CD14-positive monocyte (primary cell): ENCODE measurements around the gene BPI. TPM values are rescaled to one million over a fixed set of nuclear protein-coding genes. Genes with fewer than 3 reads are reported as not detected.

ENCODE experiments used
- DNase-seq, 3 donors: peaks; one replicate each; pipeline ENCODE4 v3.0.0-alpha.2; 2011 to 2022
- H2AFZ ChIP-seq: 2 replicates; pipeline ENCODE4 v1.6.0; 2012; ENCODE audit warnings: mild to moderate bottlenecking, low read depth, low read length, inconsistent platforms; ENCODE audit not compliant: insufficient read depth, poor library complexity, severe bottlenecking
- H3K27ac ChIP-seq, 2 donors: 1 replicate in 1 of 2; 2 replicates in 1 of 2; pipeline ENCODE4 v1.5.1; 2012 to 2013; ENCODE audit warnings: low read length in 2 of 2, control low read depth in 1 of 2, inconsistent platforms in 1 of 2, low read depth in 1 of 2, mild to moderate bottlenecking in 1 of 2
- H3K27me3 ChIP-seq, 2 donors: one replicate each; pipeline versions ENCODE4 v1.6.0 to v1.6.1; 2011 to 2013; ENCODE audit warnings: low read length in 2 of 2; ENCODE audit not compliant: control insufficient read depth in 2 of 2, insufficient read depth in 2 of 2
- H3K36me3 ChIP-seq, 2 donors: replicated peaks in 1 of 2; 1 replicate in 1 of 2; 2 replicates in 1 of 2; pipeline versions ENCODE4 v1.5.1 to v1.6.1; 2012 to 2013; ENCODE audit warnings: low read length in 2 of 2, control low read depth in 1 of 2, inconsistent platforms in 1 of 2, mild to moderate bottlenecking in 1 of 2; ENCODE audit not compliant: insufficient read depth in 2 of 2, control insufficient read depth in 1 of 2
- H3K4me1 ChIP-seq, 2 donors: 1 replicate in 1 of 2; 2 replicates in 1 of 2; pipeline versions ENCODE4 v1.5.1 to v1.6.1; 2012 to 2013; ENCODE audit warnings: low read length in 2 of 2, control low read depth in 1 of 2, inconsistent platforms in 1 of 2, mild to moderate bottlenecking in 1 of 2, moderate library complexity in 1 of 2; ENCODE audit not compliant: insufficient read depth in 2 of 2, control insufficient read depth in 1 of 2
- H3K4me2 ChIP-seq: replicated peaks from 2 replicates; pipeline ENCODE3; 2012; ENCODE audit warnings: low read length, moderate library complexity, mild to moderate bottlenecking; ENCODE audit not compliant: poor library complexity, severe bottlenecking; ENCODE audit errors: extremely low read depth
- H3K4me3 ChIP-seq, 3 experiments: fragments of 200-600 bp in 1 of 3; sonication (generic) in 1 of 3; replicated peaks in 1 of 3; 1 replicate in 2 of 3; 2 replicates in 1 of 3; pipeline ENCODE4 v1.5.1; 2011 to 2013; ENCODE audit warnings: low read length in 3 of 3, mild to moderate bottlenecking in 3 of 3, control low read depth in 2 of 3, low read depth in 2 of 3, inconsistent platforms in 1 of 3, moderate library complexity in 1 of 3
- H3K79me2 ChIP-seq: 2 replicates; pipeline ENCODE4 v1.6.0; 2012; ENCODE audit warnings: mild to moderate bottlenecking, control low read depth, inconsistent platforms, low read length, moderate library complexity; ENCODE audit not compliant: insufficient read depth
- H3K9ac ChIP-seq: 2 replicates; pipeline ENCODE4 v1.6.0; 2017; ENCODE audit warnings: low read length, mild to moderate bottlenecking; ENCODE audit not compliant: insufficient read depth, poor library complexity, severe bottlenecking
- H3K9me3 ChIP-seq, 2 donors: replicated peaks in 1 of 2; 1 replicate in 1 of 2; 2 replicates in 1 of 2; pipeline versions ENCODE4 v1.5.1 to v1.6.1; 2012 to 2013; ENCODE audit warnings: low read length in 2 of 2, control low read depth in 1 of 2; ENCODE audit not compliant: control insufficient read depth in 1 of 2, insufficient read depth in 1 of 2
- H4K20me1 ChIP-seq: 2 replicates; pipeline ENCODE4 v1.6.0; 2012; ENCODE audit warnings: mild to moderate bottlenecking, low read length, control low read depth, moderate library complexity; ENCODE audit not compliant: insufficient read depth
- H3K27ac Mint-ChIP-seq, 7 donors: one replicate each; pipeline ENCODE4 v1.8.0; 2020; ENCODE audit warnings: mild to moderate bottlenecking in 7 of 7, mixed read lengths in 7 of 7, moderate library complexity in 6 of 7, inconsistent platforms in 2 of 7
- H3K27me3 Mint-ChIP-seq, 3 donors: one replicate each; pipeline ENCODE4 v1.8.0; 2021 to 2022; ENCODE audit warnings: low read depth in 3 of 3, mild to moderate bottlenecking in 3 of 3, mixed read lengths in 3 of 3, moderate library complexity in 3 of 3, inconsistent platforms in 1 of 3
- H3K36me3 Mint-ChIP-seq, 2 donors: one replicate each; pipeline ENCODE4 v1.8.0; 2020; ENCODE audit warnings: mixed read lengths in 2 of 2, inconsistent platforms in 1 of 2, mild to moderate bottlenecking in 1 of 2
- H3K4me1 Mint-ChIP-seq: one replicate; pipeline ENCODE4 v1.8.0; 2020; ENCODE audit warnings: mild to moderate bottlenecking, mixed read lengths
- H3K4me3 Mint-ChIP-seq, 2 donors: one replicate each; pipeline ENCODE4 v1.8.0; 2020; ENCODE audit warnings: mild to moderate bottlenecking in 2 of 2, mixed read lengths in 2 of 2, moderate library complexity in 1 of 2
- H3K9me3 Mint-ChIP-seq, 7 donors: one replicate each; pipeline ENCODE4 v1.8.0; 2020 to 2022; ENCODE audit warnings: mixed read lengths in 7 of 7, mild to moderate bottlenecking in 6 of 7, moderate library complexity in 6 of 7, inconsistent platforms in 2 of 7
- CTCF ChIP-seq: fragments of 200-600 bp; IDR thresholded peaks from one replicate; pipeline ENCODE4 v1.8.0; 2022; ENCODE audit warnings: antibody characterized with exemption, mild to moderate bottlenecking
- WGBS: methylation state at CpG from one replicate; pipeline ENCODE4 v1.1.5; 2013; ENCODE audit warnings: missing lambda C conversion rate; ENCODE audit not compliant: insufficient coverage; 5-methylcytosine and 5-hydroxymethylcytosine counted together
- intact Hi-C, 2 donors: fragments of 100-400 bp; cut with micrococcal nuclease; formaldehyde crosslinking; loops; one replicate each; pipeline versions ENCODE4 v1.15.0 to v1.15.1; 2023
- polyA plus RNA-seq, 3 donors: library from polyadenylated mRNA; depleted of rRNA in 1 of 3; unstranded in 2 of 3; stranded (reverse) in 1 of 3; fragments of 300-500 nt in 2 of 3; fragments of >200 nt in 1 of 3; fragmentation: Illumina TruSeq in 2 of 3; gene quantifications; 1 replicate in 2 of 3; 2 replicates in 1 of 3; pipeline ENCODE4 v1.2.3, GENCODE V29; 2012 to 2021

BPI gene
- polyA plus RNA-seq, 3 donors, result 8.2 to 9.0 (median 8.7) TPM

GRCh38 chr20:38339997-38340396 lies 36.0 kb downstream of the BPI start:
- no peak for TF ChIP-seq CTCF
- Mint-ChIP-seq H3K36me3 (peaks cover 0 to 6% of the 10 kb centered on the region in 2 donors), H3K27ac (no peak overlapping the region), H3K4me3 (no peak overlapping the region), H3K27me3 (peaks cover 22 to 35% (median 26%) of the 10 kb centered on the region in 3 donors), H3K9me3 (peaks cover 12 to 21% (median 16%) of the 10 kb centered on the region in 7 donors), H3K4me1 (no peaks in the 10 kb centered on the region)
- no CpG with 5 or more reads among the region's 3 CpGs for WGBS
- Histone ChIP-seq H3K27ac (no peak overlapping the region), H3K4me3 (no peak overlapping the region), H4K20me1 (no peaks in the 10 kb centered on the region), H3K4me2 (no peak overlapping the region), H3K9me3 (peaks cover 9 to 13% of the 10 kb centered on the region in 2 donors), H3K27me3 (peaks cover 0 to 17% of the 10 kb centered on the region in 2 donors), H3K4me1 (no peaks in the 10 kb centered on the region), H3K36me3 (no peaks in the 10 kb centered on the region), H3K9ac (no peak overlapping the region), H3K79me2 (no peaks in the 10 kb centered on the region), H2AFZ (no peak overlapping the region)
- intact Hi-C loops, result no loop called here
- DNase-seq, result no peak

- Mint-ChIP-seq H3K4me3 (no peak overlapping the region), H3K36me3 (peaks cover 0 to 6% of the 10 kb centered on the region in 2 donors), H3K27me3 (peaks cover 18 to 32% (median 24%) of the 10 kb centered on the region in 3 donors), H3K9me3 (peaks cover 12 to 21% (median 16%) of the 10 kb centered on the region in 7 donors), H3K27ac (no peak overlapping the region), H3K4me1 (no peaks in the 10 kb centered on the region)
- Histone ChIP-seq H3K9ac (no peak overlapping the region), H3K27ac (no peak overlapping the region), H3K9me3 (peaks cover 9 to 13% of the 10 kb centered on the region in 2 donors), H4K20me1 (no peaks in the 10 kb centered on the region), H3K4me3 (no peak overlapping the region), H3K79me2 (no peaks in the 10 kb centered on the region), H3K4me1 (no peaks in the 10 kb centered on the region), H2AFZ (no peak overlapping the region), H3K4me2 (no peak overlapping the region), H3K36me3 (no peaks in the 10 kb centered on the region), H3K27me3 (peaks cover 0 to 17% of the 10 kb centered on the region in 2 donors)
- TF ChIP-seq CTCF, result no peak
- 80% methylated on average over 2 of the region's 6 CpGs for WGBS
- intact Hi-C loops, result no loop called here
- no peak for DNase-seq
These were observed 36.7 kb downstream of the BPI start for GRCh38 chr20:38340693-38341092.
